Ovary (tissue), 3 donors: ENCODE results near the gene QRICH2.

Experiments used
- CTCF ChIP-seq, 3 donors: fragments of 450-650 bp in 2 of 3; fragments of 200-600 bp in 1 of 3; IDR thresholded peaks; one replicate each; pipeline versions ENCODE4 v1.5.1 to v1.8.0; 2016 to 2022; ENCODE audit warnings: antibody characterized with exemption in 3 of 3, mild to moderate bottlenecking in 1 of 3
- EP300 ChIP-seq: sonication (generic); formaldehyde crosslinking; IDR thresholded peaks from one replicate; pipeline ENCODE4 v1.6.1; 2017; ENCODE audit warnings: antibody characterized with exemption
- POLR2A ChIP-seq: fragments of 450-650 bp; IDR thresholded peaks from one replicate; pipeline ENCODE4 v1.6.1; 2017; ENCODE audit warnings: antibody characterized with exemption, mild to moderate bottlenecking, moderate library complexity
- donor health status: DM: no; HTN: no; CAD: no.

GRCh38 chr17:76260220-76260619, 47.9 kb downstream of the QRICH2 start:
- TF ChIP-seq CTCF (IDR thresholded peaks at IDR 0.05) (no peak), EP300 (no peak), POLR2A (no peak)
